ENCODE data around the gene ELF4. TPM values are rescaled to one million over a fixed set of nuclear protein-coding genes. Genes with fewer than 3 reads are reported as not detected.

Gene ELF4
- total and polyA plus RNA-seq, 2 experiments from 2014 or later: 0.50 to 1.8 TPM

DNA sequence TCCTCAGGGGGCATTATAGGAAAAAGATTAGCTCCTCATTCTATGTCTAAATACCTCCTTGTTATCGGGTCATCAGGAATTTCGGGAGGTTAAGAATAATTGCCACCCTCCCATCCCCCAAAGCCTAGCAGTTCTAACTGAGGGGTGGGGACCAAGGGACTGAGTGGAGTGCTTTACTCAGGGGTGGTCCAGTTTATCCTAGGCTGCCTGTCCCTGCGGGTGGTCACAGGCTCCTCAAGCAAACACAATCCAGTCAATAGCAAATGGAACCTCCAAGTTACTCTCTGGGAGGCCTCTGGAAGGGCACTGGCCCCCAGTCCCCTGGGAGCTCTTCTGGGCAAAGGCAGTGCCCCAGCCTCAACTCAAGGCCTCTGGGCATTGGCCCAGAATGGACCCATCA is 6.7 kb downstream of the ELF4 start (continued):
- TF ChIP-seq, protein P1, sequence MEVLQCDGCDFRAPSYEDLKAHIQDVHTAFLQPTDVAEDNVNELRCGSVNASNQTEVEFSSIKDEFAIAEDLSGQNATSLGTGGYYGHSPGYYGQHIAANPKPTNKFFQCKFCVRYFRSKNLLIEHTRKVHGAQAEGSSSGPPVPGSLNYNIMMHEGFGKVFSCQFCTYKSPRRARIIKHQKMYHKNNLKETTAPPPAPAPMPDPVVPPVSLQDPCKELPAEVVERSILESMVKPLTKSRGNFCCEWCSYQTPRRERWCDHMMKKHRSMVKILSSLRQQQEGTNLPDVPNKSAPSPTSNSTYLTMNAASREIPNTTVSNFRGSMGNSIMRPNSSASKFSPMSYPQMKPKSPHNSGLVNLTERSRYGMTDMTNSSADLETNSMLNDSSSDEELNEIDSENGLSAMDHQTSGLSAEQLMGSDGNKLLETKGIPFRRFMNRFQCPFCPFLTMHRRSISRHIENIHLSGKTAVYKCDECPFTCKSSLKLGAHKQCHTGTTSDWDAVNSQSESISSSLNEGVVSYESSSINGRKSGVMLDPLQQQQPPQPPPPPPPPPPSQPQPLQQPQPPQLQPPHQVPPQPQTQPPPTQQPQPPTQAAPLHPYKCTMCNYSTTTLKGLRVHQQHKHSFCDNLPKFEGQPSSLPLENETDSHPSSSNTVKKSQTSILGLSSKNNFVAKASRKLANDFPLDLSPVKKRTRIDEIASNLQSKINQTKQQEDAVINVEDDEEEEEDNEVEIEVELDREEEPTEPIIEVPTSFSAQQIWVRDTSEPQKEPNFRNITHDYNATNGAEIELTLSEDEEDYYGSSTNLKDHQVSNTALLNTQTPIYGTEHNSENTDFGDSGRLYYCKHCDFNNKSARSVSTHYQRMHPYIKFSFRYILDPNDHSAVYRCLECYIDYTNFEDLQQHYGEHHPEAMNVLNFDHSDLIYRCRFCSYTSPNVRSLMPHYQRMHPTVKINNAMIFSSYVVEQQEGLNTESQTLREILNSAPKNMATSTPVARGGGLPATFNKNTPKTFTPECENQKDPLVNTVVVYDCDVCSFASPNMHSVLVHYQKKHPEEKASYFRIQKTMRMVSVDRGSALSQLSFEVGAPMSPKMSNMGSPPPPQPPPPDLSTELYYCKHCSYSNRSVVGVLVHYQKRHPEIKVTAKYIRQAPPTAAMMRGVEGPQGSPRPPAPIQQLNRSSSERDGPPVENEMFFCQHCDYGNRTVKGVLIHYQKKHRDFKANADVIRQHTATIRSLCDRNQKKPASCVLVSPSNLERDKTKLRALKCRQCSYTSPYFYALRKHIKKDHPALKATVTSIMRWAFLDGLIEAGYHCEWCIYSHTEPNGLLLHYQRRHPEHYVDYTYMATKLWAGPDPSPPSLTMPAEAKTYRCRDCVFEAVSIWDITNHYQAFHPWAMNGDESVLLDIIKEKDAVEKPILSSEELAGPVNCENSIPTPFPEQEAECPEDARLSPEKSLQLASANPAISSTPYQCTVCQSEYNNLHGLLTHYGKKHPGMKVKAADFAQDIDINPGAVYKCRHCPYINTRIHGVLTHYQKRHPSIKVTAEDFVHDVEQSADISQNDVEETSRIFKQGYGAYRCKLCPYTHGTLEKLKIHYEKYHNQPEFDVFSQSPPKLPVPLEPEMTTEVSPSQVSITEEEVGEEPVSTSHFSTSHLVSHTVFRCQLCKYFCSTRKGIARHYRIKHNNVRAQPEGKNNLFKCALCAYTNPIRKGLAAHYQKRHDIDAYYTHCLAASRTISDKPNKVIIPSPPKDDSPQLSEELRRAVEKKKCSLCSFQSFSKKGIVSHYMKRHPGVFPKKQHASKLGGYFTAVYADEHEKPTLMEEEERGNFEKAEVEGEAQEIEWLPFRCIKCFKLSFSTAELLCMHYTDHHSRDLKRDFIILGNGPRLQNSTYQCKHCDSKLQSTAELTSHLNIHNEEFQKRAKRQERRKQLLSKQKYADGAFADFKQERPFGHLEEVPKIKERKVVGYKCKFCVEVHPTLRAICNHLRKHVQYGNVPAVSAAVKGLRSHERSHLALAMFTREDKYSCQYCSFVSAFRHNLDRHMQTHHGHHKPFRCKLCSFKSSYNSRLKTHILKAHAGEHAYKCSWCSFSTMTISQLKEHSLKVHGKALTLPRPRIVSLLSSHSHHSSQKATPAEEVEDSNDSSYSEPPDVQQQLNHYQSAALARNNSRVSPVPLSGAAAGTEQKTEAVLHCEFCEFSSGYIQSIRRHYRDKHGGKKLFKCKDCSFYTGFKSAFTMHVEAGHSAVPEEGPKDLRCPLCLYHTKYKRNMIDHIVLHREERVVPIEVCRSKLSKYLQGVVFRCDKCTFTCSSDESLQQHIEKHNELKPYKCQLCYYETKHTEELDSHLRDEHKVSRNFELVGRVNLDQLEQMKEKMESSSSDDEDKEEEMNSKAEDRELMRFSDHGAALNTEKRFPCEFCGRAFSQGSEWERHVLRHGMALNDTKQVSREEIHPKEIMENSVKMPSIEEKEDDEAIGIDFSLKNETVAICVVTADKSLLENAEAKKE (CRISPR knock-in tag; IDR thresholded peaks at IDR 0.05): no peak
- TF ChIP-seq ZNF331 (CRISPR knock-in tag; IDR thresholded peaks at IDR 0.05; ENCODE audit: low read depth) (no peak), STAT1 (IDR thresholded peaks at IDR 0.05; ENCODE audit: unreplicated experiment) (no peak), POLR2AphosphoS5 (IDR thresholded peaks at IDR 0.05; ENCODE audit: low read depth) (no peak), NANOG (IDR thresholded peaks at IDR 0.05; ENCODE audit: borderline replicate concordance) (no peak)

DNA sequence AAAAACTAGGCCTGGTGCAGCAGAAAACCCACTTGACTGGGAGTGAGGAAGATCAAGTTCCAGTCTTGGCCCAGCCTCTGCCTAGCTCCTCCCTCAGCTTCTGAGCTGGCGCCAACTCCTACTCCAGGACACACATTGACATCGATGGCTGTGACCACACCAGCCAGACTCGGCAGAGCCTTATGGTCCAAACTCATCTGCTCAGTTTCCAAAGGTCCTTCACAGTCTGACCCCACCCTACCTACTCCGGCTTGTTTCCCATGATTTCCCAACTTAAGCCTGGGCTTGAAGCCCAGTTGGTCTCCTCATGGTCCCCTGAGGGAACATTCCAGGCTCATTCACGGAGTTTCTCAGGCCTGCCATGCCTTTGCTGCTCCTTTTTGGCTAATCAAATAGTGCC is 10.1 kb downstream of the ELF4 start:
- Histone ChIP-seq H3K79me2 (replicated peaks; ENCODE audit: insufficient read depth) (no peaks in the 10 kb centered on the region), H3K4me1 (ENCODE audit: insufficient read depth) (no peaks in the 10 kb centered on the region; the same call in 1 of the 2 replicates), H3K27ac (ENCODE audit: low read depth) (no peak overlapping the region), H3F3A (replicated peaks; ENCODE audit: low read depth) (no peaks in the 10 kb centered on the region), H3K4me2 (no peak overlapping the region), H2AFZ (no peak overlapping the region), H3K27me3 (ENCODE audit: insufficient read depth) (no peaks in the 10 kb centered on the region), H3K36me3 (ENCODE audit: insufficient read depth) (no peaks in the 10 kb centered on the region), H3K4me3 (no peak overlapping the region), H3K9me2 (ENCODE audit: insufficient read depth) (no peaks in the 10 kb centered on the region), H4K20me1 (replicated peaks; ENCODE audit: insufficient read depth) (no peaks in the 10 kb centered on the region)
- Mint-ChIP-seq H3K4me1 (peaks cover 19% of the 10 kb centered on the region), H3K27me3 (ENCODE audit: insufficient read depth, low read depth, poor library complexity) (peaks cover 6% of the 10 kb centered on the region), H3K36me3 (ENCODE audit: low read depth) (no peaks in the 10 kb centered on the region), H3K9me3 (no peaks in the 10 kb centered on the region), H3K27ac (no peak overlapping the region), H3K4me3 (no peak overlapping the region)
- DNase-seq (ENCODE audit: low spot score) (no peak), ATAC-seq (no peak)
- TF ChIP-seq EZH2 (IDR thresholded peaks at IDR 0.05; ENCODE audit: low read depth, unreplicated experiment) (no peak), CREB1 (CRISPR knock-in tag; IDR thresholded peaks at IDR 0.05; ENCODE audit: low read depth) (no peak), NANOG (IDR thresholded peaks at IDR 0.05; ENCODE audit: borderline replicate concordance) (no peak), JUNB (IDR thresholded peaks at IDR 0.05; ENCODE audit: unreplicated experiment) (no peak), STAT1 (IDR thresholded peaks at IDR 0.05; ENCODE audit: unreplicated experiment) (no peak), ZNF331 (CRISPR knock-in tag; IDR thresholded peaks at IDR 0.05; ENCODE audit: low read depth) (no peak)
- TF ChIP-seq, protein P2, sequence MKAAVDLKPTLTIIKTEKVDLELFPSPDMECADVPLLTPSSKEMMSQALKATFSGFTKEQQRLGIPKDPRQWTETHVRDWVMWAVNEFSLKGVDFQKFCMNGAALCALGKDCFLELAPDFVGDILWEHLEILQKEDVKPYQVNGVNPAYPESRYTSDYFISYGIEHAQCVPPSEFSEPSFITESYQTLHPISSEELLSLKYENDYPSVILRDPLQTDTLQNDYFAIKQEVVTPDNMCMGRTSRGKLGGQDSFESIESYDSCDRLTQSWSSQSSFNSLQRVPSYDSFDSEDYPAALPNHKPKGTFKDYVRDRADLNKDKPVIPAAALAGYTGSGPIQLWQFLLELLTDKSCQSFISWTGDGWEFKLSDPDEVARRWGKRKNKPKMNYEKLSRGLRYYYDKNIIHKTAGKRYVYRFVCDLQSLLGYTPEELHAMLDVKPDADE (IDR thresholded peaks at IDR 0.05): no peak
